ENCODE measurements around the gene GPR132.
"Not testable (repeated sequence)": the region's sequence is repeated elsewhere in the genome, so short reads cannot be mapped to it uniquely, and the experiment has no call there.

Gene GPR132

DNA sequence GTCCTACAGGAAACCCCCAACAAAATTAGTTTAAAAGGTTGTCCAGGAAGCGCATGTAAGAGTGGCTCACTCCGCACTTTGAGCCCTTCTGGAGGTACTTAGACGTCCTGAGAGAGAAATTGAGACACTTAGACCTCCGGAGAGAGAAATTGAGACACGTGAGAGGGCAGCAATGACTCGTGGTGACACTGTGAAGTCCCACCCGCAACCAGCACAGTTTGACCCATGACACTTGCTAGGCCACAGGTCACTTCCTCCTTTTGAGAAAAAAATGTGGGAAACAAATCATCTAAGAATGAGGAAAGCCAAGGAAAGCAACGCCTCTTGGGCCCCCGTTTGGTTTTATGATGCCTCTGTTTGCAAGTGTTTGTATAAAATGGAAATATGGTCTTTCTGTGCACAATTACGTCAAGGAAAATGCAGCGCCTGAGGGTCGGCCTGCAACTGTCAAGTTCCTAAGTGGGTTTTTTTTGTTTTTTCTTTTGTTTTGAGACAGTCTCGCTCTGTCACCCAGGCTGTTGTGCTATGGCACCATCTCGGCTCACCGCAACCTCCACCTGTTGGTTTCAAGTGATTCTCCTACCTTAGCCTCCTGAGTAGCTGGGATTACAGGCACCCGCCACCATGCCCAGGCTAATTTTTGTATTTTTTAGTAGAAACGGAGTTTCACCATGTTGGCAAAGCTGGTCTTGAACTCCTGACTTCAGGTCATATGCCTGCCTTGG is 30.8 kb downstream of the GPR132 start:
- peak; percentile 86 for DNase-seq

DNA sequence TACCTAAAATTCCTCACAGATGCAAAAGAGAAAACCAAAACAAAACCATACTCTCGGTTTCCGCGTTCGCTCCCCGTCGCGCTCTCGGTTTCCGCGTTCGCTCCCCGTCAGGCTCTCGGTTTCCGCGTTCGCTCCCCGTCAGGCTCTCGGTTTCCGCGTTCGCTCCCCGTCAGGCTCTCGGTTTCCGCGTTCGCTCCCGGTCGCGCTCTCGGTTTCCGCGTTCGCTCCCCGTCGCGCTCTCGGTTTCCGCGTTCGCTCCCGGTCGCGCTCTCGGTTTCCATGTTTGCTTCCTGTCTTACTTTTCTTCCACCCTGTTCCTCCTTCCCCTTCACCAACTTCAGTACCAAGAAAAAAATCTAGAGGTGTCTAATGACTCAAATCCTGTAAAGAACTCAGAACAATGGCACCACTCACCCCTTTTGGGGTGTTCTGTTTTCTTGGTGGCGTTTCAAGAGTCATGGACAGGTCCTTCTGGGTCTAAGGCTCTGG is 31.8 kb downstream of the GPR132 start:
- DNase-seq = not testable (repeated sequence)

- DNase-seq = not testable (repeated sequence)
Observed at GRCh38 chr14:105032451-105032901, 32.8 kb downstream of the GPR132 start.

GRCh38 chr14:105030836-105031396 is 34.3 kb downstream of the GPR132 start:
- DNase-seq = no peak

DNA sequence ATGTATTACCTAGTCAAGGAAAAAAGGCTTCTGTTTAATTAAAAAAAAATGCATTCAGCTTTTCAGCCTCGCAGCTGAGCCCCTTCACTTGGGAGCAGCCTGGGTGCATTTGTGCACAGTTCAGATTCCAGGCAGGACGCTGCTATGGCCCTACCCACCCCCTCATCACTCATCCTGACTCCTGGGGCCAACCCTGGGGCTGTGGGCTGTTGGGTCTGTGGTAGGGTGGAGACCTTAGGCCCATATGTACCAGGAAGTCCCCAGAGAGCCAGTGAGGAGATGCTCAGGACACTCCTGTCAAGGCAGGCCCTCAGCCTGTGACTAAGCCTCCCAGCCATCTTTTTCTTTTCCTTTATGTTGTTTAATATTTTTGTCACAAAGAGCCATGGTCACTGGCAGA is 35.0 kb downstream of the GPR132 start:
- no peak for DNase-seq

DNA sequence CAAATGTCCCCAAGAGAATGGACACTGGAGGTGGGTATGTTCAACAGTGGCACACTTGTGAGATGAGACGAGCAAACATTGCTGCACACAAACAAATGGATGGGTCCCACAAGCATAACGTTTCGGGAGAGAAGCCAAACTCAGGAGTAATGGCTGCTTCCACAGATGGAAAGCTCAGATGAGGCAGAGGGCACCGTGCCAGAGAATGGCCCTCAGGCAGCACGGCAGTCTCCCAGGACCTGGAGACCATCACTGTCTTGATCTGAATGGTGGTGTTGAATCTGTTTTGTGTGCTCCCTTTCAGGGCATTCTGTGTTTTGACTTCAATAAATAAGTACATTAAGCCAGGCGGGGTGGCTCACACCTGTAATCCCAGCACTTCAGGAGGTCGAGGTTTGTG is 35.8 kb downstream of the GPR132 start:
- DNase-seq = no peak

DNA sequence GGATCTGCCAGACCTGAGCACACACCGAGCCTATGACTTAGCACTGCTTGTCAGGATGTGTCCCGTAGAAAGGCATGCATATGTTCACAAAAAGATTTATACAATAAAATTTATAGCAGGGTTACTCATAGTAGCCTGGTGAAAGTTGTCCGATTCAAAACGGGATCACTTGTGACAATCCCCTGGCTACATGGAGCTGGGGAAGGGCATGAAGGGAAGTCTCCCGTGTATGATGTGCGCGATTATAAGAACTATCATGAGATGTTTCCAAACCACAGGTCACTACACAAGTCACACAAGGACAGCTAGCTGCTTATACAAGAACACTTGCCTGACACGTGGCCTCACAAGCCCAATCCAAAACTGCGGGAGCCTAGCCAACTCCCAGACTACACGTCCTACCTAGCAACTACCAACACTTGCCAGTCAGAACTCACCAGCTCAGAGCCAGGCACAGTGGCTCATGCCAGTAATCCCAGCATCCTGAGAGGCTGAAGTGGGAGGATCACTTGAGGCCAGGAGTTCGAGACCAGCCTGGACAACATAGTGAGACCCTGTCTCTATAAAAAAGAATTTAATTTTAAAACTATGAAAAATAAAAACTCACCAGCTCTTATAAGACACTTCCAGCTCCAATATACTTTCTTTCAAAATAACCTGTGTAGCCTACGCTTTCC is 36.8 kb downstream of the GPR132 start:
- DNase-seq = no peak

GRCh38 chr14:105027718-105028117 is 37.5 kb downstream of the GPR132 start:
- not testable (repeated sequence) for DNase-seq

DNA sequence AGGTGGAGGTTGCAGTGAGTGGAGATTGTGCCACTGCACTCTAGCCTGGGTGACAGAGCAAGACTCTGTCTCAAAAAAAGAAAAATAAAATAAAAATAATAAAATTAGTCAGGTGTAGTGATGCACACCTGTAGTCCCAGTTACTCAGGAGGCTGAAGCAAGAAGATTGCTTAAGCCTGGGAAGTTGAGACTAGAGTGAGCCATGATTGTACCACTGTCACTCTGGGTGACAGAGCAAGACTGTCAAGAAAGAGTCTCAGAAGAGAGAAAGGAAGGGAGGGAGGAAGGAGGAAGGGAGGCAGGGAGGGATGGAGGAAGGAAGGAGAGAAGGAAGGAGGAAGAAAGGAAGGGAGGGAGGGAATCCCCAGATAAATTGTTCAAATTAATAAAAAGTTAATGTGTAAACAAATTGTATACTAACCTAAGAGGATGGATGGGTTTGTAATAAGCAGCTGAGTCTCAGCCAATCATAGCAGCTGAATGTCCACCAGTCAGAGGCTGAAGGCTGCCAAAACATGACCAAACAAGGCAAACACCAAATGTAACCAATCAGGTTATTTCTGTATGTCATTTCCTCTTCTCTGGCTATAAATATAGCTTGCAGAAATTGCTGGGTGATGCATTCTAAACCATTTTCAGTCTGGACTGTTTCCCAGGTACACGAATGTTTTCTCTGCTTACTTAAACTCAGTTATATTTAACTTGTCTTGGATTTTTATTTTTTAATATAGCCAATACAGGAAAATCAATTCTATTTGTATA is 38.2 kb downstream of the GPR132 start:
- DNase-seq = peak; percentile 66

DNA sequence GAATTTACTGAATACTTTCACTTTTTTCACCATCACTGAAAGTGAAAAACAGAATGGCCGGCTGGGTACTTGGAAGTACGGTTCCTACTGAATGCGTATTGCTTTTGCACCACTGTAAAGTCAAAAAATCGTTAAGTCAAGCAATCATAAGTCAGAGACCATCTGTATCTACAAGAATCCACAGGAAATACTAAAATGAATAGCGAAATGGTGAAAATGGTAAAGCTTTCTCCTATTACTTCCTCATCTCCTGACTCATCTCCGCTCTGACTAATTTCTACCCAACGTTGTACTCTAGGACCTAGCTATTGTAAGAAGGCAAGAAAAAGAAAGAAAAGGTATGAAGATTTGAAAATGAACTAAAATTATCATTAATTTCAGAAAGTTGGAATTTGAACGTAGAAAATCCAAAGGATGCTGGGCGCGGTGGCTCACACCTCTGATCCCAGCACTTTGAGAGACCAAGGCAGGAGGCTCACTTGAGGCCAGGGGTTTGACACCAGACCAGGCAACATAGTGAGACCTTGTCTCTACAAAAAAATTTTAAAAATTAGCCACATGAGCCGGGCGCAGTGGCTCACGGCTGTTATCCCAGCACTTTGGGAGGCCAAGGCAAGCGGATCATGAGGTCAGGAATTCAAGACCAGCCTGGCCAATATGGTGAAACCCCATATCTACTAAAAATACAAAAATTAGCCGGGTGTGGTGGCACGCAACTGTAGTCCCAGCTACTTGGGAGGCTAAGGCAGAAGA is 39.0 kb downstream of the GPR132 start:
- peak; percentile 89 for DNase-seq

DNA sequence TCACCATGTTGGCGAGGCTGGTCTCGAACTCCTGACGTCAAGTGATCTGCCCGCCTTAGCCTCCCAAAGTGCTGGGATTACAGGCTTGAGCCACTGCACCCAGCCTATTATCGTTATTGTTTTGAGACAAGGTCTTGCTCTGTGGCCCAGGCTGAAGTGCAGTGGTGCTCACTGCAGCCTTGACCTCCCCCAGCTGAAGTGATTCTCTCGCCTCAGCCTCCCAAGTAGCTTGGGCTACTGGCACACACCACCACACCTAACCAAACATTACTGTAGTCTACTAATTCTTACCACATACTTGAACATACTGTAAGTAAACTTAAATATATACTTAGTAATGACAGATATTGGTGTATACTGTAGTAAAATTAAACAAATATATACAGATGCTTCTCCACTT is 39.8 kb downstream of the GPR132 start:
- no peak for DNase-seq

DNA sequence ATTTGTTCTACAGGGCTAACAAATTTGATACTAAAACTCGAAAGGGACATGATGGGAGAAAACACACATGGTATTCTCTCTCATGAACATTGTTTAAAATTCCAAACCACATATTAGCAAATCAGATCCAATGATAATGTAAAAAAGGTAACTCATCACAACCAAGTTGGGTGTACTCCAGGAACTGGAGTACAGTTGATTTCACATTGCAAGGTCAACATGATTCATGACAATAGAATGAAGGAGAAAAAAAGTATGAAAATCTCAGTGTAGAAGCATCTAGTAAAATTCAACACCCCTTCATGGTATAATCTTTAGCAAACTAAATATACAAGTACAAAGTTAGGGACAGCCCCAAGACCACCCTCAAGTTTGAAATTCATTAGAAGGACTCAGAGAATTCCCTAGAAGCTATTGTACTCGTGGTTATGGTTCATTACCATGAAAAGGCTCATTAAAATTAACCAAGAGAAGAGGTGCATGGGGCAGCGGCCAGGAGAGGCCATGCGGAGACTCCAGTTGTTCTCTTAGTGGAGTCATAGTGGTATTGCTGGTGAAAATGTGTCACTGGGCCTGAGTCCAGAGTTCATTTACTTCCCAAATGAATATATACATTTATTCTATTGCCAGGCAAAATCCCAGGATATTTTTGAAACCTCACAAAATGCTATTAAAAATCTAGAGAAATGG is 41.3 kb downstream of the GPR132 start:
- DNase-seq = no peak

DNA sequence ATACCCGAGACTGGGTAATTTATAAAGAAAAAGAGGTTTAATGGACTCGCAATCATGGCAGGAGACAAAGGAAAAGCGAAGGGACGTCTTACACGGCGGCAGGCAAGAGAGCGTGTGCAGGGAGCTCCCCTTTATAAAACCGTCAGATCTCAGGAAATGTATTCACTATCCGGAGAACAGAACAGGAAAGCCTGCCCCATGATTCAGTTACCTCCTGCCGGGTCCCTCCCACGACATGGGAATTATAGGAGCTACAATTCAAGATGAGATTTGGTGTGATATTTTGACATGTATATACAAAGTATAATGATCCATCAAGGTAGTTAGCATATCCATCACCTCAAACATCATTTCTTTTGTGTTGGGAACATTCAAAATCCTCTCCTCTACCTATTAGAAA is 42.1 kb downstream of the GPR132 start:
- DNase-seq = no peak

- no peak for DNase-seq
Observed at GRCh38 chr14:105022276-105022670, 43.0 kb downstream of the GPR132 start.

GRCh38 chr14:105021656-105022275 is 43.5 kb downstream of the GPR132 start:
- DNase-seq = peak; percentile 54

- DNase-seq = peak; percentile 98
Observed at GRCh38 chr14:105020815-105021655, 44.2 kb downstream of the GPR132 start, which contains the start of gene CDCA4. CDCA4 (minus strand) TSS chr14:105021083; CDS start chr14:105011929, 9,154 bp downstream.

GRCh38 chr14:105019861-105020814 is 45.1 kb downstream of the GPR132 start:
- DNase-seq = no peak

- DNase-seq = no peak
Observed at GRCh38 chr14:105018414-105018813, 46.8 kb downstream of the GPR132 start.

- DNase-seq = no peak
Observed at GRCh38 chr14:105015905-105016304, 49.3 kb downstream of the GPR132 start.
